Naive thymus-derived CD4-positive, alpha-beta T cell (primary cell): ENCODE data around the gene YY2. TPM values are rescaled to one million over a fixed set of nuclear protein-coding genes. Genes with fewer than 3 reads are reported as not detected.
"Not testable (repeated sequence)": the region's sequence is repeated elsewhere in the genome, so short reads cannot be mapped to it uniquely, and the experiment has no call there.

Experiments used
- ATAC-seq: fragments of 150-1000 bp; cut with Tn5 transposase; 2 replicates; pipeline ENCODE4 v1.10.0; 2021; ENCODE audit warnings: mild to moderate bottlenecking, moderate library complexity
- CTCF ChIA-PET: fragments of 350-600 bp; sonication (Branson Sonifier 250); formaldehyde crosslinking; loops from one replicate; lab custom pipeline; 2021; ENCODE audit warnings: antibody characterized with exemption; lab: Charles Lee
- POLR2A ChIA-PET: fragments of 350-600 bp; sonication (Branson Sonifier 250); formaldehyde crosslinking; loops from one replicate; lab custom pipeline; 2021; ENCODE audit warnings: antibody characterized with exemption, inconsistent platforms; lab: Charles Lee
- DNase-seq, 9 donors: peaks; one replicate each; pipeline versions ENCODE4 v3.0.0 to v3.0.0-alpha.2; 2020 to 2022; ENCODE audit warnings: mixed read lengths in 1 of 9
- H3K27ac ChIP-seq: one replicate; pipeline ENCODE4 v1.7.0; 2013; ENCODE audit warnings: mild to moderate bottlenecking, low read depth, low read length, moderate library complexity
- H3K27me3 ChIP-seq, 2 donors: one replicate each; pipeline ENCODE4 v1.7.0; 2013; ENCODE audit warnings: low read length in 2 of 2, mild to moderate bottlenecking in 2 of 2, moderate library complexity in 2 of 2; ENCODE audit not compliant: control insufficient read depth in 2 of 2, insufficient read depth in 2 of 2
- H3K36me3 ChIP-seq, 3 experiments: 1 replicate in 2 of 3; 2 replicates in 1 of 3; pipeline ENCODE4 v1.7.0; 2013; ENCODE audit warnings: low read length in 3 of 3, mild to moderate bottlenecking in 3 of 3, moderate library complexity in 1 of 3; ENCODE audit not compliant: insufficient read depth in 3 of 3, control insufficient read depth in 2 of 3
- H3K4me1 ChIP-seq, 2 donors: one replicate each; pipeline ENCODE4 v1.7.0; 2013; ENCODE audit warnings: low read length in 2 of 2, mild to moderate bottlenecking in 2 of 2, moderate library complexity in 1 of 2; ENCODE audit not compliant: control insufficient read depth in 2 of 2, insufficient read depth in 2 of 2
- H3K4me3 ChIP-seq: 2 replicates; pipeline ENCODE4 v1.7.0; 2013; ENCODE audit warnings: mild to moderate bottlenecking, low read length
- H3K9me3 ChIP-seq, 3 experiments: 1 replicate in 2 of 3; 2 replicates in 1 of 3; pipeline ENCODE4 v1.7.0; 2013; ENCODE audit warnings: low read length in 3 of 3; ENCODE audit not compliant: control insufficient read depth in 2 of 3
- H3K27ac Mint-ChIP-seq, 9 donors: one replicate each; pipeline ENCODE4 v1.8.0; 2020 to 2022; ENCODE audit warnings: mixed read lengths in 9 of 9, mild to moderate bottlenecking in 8 of 9, moderate library complexity in 5 of 9, inconsistent platforms in 2 of 9
- H3K27me3 Mint-ChIP-seq, 5 donors: one replicate each; pipeline ENCODE4 v1.8.0; 2021 to 2022; ENCODE audit warnings: mixed read lengths in 5 of 5, mild to moderate bottlenecking in 1 of 5
- H3K36me3 Mint-ChIP-seq, 5 donors: one replicate each; pipeline ENCODE4 v1.8.0; 2020 to 2022; ENCODE audit warnings: mixed read lengths in 5 of 5, mild to moderate bottlenecking in 3 of 5, inconsistent platforms in 1 of 5
- H3K4me1 Mint-ChIP-seq, 7 donors: one replicate each; pipeline ENCODE4 v1.8.0; 2020 to 2022; ENCODE audit warnings: mixed read lengths in 7 of 7, mild to moderate bottlenecking in 3 of 7, inconsistent platforms in 1 of 7
- H3K4me3 Mint-ChIP-seq, 10 donors: one replicate each; pipeline ENCODE4 v1.8.0; 2020 to 2022; ENCODE audit warnings: mild to moderate bottlenecking in 10 of 10, mixed read lengths in 10 of 10, moderate library complexity in 6 of 10, inconsistent platforms in 2 of 10
- H3K9me3 Mint-ChIP-seq, 11 donors: one replicate each; pipeline ENCODE4 v1.8.0; 2020 to 2022; ENCODE audit warnings: mixed read lengths in 11 of 11, mild to moderate bottlenecking in 4 of 11, inconsistent platforms in 1 of 11, moderate library complexity in 1 of 11
- intact Hi-C, 2 donors: fragments of 100-400 bp; cut with micrococcal nuclease; formaldehyde crosslinking; loops; one replicate each; pipeline ENCODE4 v1.15.1; 2023
- polyA plus RNA-seq, 2 donors: library from polyadenylated mRNA; unstranded; fragments of 300-500 nt; fragmentation: Illumina TruSeq; gene quantifications; one replicate each; pipeline ENCODE4 v1.2.3, GENCODE V29; 2021
- total RNA-seq, 6 experiments: library from RNA in 5 of 6; stranded (reverse) in 5 of 6; gene quantifications; 1 replicate in 5 of 6; 2 replicates in 1 of 6; pipeline ENCODE4 v1.2.3 and lab custom pipeline; 2021 to 2026

YY2 gene
- total RNA-seq (1 to 10 TPM in 4 of 5 experiments, under 1 TPM in 1; 0.66 to 2.7 (median 1.4) TPM), polyA plus RNA-seq (under 1 TPM; 0.66 to 0.79 TPM), total RNA-seq (lab: John Stamatoyannopoulos, UW) (not detected)

GRCh38 chrX:21855937-21856415 is at the start of gene YY2:
Gene YY2 (plus strand): TSS chrX:21855987. CDS start chrX:21856485, 498 bp downstream.
- DNase-seq (no peak), ATAC-seq (no peak)
- H3K9me3 ChIP-seq = no peaks in the 10 kb centered on the region
- peaks cover 0 to 40% (median 19%) of the 10 kb centered on the region in 5 donors for H3K36me3 Mint-ChIP-seq
- no peaks in the 10 kb centered on the region for H3K27me3 Mint-ChIP-seq
- H3K36me3 ChIP-seq = peaks cover 0 to 14% (median 0%) of the 10 kb centered on the region in 3 experiments
- ChIA-PET POLR2A (no interaction called here), CTCF (no interaction called here)
- no peak within 1 kb of the TSS for H3K4me3 ChIP-seq
- no peaks in the 10 kb centered on the region for H3K9me3 Mint-ChIP-seq
- intact Hi-C loops = no loop called here
- no peak within 1 kb of the TSS for H3K27ac Mint-ChIP-seq
- H3K4me1 Mint-ChIP-seq = peaks cover 0 to 7% (median 2%) of the 10 kb centered on the region in 7 donors
- H3K4me3 Mint-ChIP-seq = no peak within 1 kb of the TSS
- H3K4me1 ChIP-seq = no peaks in the 10 kb centered on the region
- no peak within 1 kb of the TSS for H3K27ac ChIP-seq
- no peaks in the 10 kb centered on the region for H3K27me3 ChIP-seq

- Mint-ChIP-seq H3K9me3 (peaks cover 0 to 3% (median 0%) of the 10 kb centered on the region in 11 donors), H3K27ac (no peak overlapping the region), H3K27me3 (peaks cover 0 to 5% (median 0%) of the 10 kb centered on the region in 5 donors), H3K4me3 (no peak overlapping the region), H3K36me3 (no peaks in the 10 kb centered on the region), H3K4me1 (no peaks in the 10 kb centered on the region)
- ChIA-PET CTCF (interaction anchor here (0.6 kb wide), 1 partner anchor 265 kb away, joined by 3 read pairs; no protein-coding TSS in a partner anchor), POLR2A (no interaction called here)
- no peaks in the 10 kb centered on the region for H3K9me3 ChIP-seq
- DNase-seq (no peak), ATAC-seq (no peak)
- no peaks in the 10 kb centered on the region for H3K4me1 ChIP-seq
- H3K27ac ChIP-seq = no peak overlapping the region
- intact Hi-C loops = no loop called here
- no peak overlapping the region for H3K4me3 ChIP-seq
- H3K36me3 ChIP-seq = no peaks in the 10 kb centered on the region
- no peaks in the 10 kb centered on the region for H3K27me3 ChIP-seq
These were observed 49.1 kb upstream of the YY2 start for GRCh38 chrX:21806691-21807090.

GRCh38 chrX:21811832-21812231 is 44.0 kb upstream of the YY2 start:
- CTCF ChIA-PET = no interaction called here
- intact Hi-C loops = no loop called here
- peaks cover 0 to 6% (median 0%) of the 10 kb centered on the region in 11 donors for H3K9me3 Mint-ChIP-seq

GRCh38 chrX:21812628-21813027 is 43.2 kb upstream of the YY2 start:
- Histone ChIP-seq H3K9me3 (no peaks in the 10 kb centered on the region), H3K4me1 (no peaks in the 10 kb centered on the region), H3K27me3 (no peaks in the 10 kb centered on the region), H3K4me3 (no peak overlapping the region), H3K36me3 (no peaks in the 10 kb centered on the region), H3K27ac (no peak overlapping the region)
- DNase-seq (no peak), ATAC-seq (no peak)
- Mint-ChIP-seq H3K4me1 (no peaks in the 10 kb centered on the region), H3K36me3 (no peaks in the 10 kb centered on the region), H3K4me3 (no peak overlapping the region), H3K9me3 (peaks cover 0 to 6% (median 0%) of the 10 kb centered on the region in 11 donors), H3K27me3 (peaks cover 0 to 4% (median 0%) of the 10 kb centered on the region in 5 donors), H3K27ac (no peak overlapping the region)
- POLR2A ChIA-PET = no interaction called here
- CTCF ChIA-PET = no interaction called here
- intact Hi-C loops = no loop called here

More at GRCh38 chrX:21811832-21812231, 44.0 kb upstream of the YY2 start:
- Mint-ChIP-seq H3K36me3 (no peaks in the 10 kb centered on the region), H3K27ac (no peak overlapping the region), H3K4me3 (no peak overlapping the region), H3K27me3 (peaks cover 0 to 5% (median 0%) of the 10 kb centered on the region in 5 donors), H3K4me1 (no peaks in the 10 kb centered on the region)
- Histone ChIP-seq H3K36me3 (no peaks in the 10 kb centered on the region), H3K27me3 (no peaks in the 10 kb centered on the region), H3K9me3 (no peaks in the 10 kb centered on the region), H3K27ac (no peak overlapping the region), H3K4me3 (no peak overlapping the region), H3K4me1 (no peaks in the 10 kb centered on the region)
- ATAC-seq = no peak
- no peak for DNase-seq
- POLR2A ChIA-PET = no interaction called here

- ChIA-PET CTCF (no interaction called here), POLR2A (no interaction called here)
- H3K4me1 ChIP-seq = no peaks in the 10 kb centered on the region
- Mint-ChIP-seq H3K4me1 (no peaks in the 10 kb centered on the region), H3K27me3 (no peaks in the 10 kb centered on the region), H3K9me3 (peaks cover 0 to 6% (median 0%) of the 10 kb centered on the region in 11 donors), H3K27ac (no peak overlapping the region), H3K36me3 (no peaks in the 10 kb centered on the region), H3K4me3 (no peak overlapping the region)
- H3K27me3 ChIP-seq = no peaks in the 10 kb centered on the region
- no peaks in the 10 kb centered on the region for H3K9me3 ChIP-seq
- H3K36me3 ChIP-seq = no peaks in the 10 kb centered on the region
- DNase-seq (no peak), ATAC-seq (no peak)
- H3K4me3 ChIP-seq = no peak overlapping the region
- intact Hi-C loops = no loop called here
- H3K27ac ChIP-seq = no peak overlapping the region
These were observed 42.0 kb upstream of the YY2 start for GRCh38 chrX:21813612-21814368.

GRCh38 chrX:21816136-21816535 is 39.7 kb upstream of the YY2 start:
- ChIA-PET CTCF (no interaction called here), POLR2A (no interaction called here)
- Mint-ChIP-seq H3K4me3 (no peak overlapping the region), H3K27ac (no peak overlapping the region), H3K36me3 (no peaks in the 10 kb centered on the region), H3K27me3 (no peaks in the 10 kb centered on the region), H3K9me3 (peaks cover 0 to 6% (median 0%) of the 10 kb centered on the region in 11 donors), H3K4me1 (no peaks in the 10 kb centered on the region)
- no peak overlapping the region for H3K27ac ChIP-seq
- intact Hi-C loops = no loop called here
- no peaks in the 10 kb centered on the region for H3K27me3 ChIP-seq
- no peaks in the 10 kb centered on the region for H3K4me1 ChIP-seq
- H3K4me3 ChIP-seq = no peak overlapping the region
- no peak for ATAC-seq
- DNase-seq = no peak
- H3K36me3 ChIP-seq = no peaks in the 10 kb centered on the region
- no peaks in the 10 kb centered on the region for H3K9me3 ChIP-seq

GRCh38 chrX:21820170-21820569 is 35.6 kb upstream of the YY2 start:
- CTCF ChIA-PET, ATAC-seq, DNase-seq, H3K36me3 Mint-ChIP-seq, H3K4me1 Mint-ChIP-seq, H3K27me3 ChIP-seq, H3K9me3 ChIP-seq, H3K4me3 Mint-ChIP-seq, H3K9me3 Mint-ChIP-seq, H3K4me1 ChIP-seq, POLR2A ChIA-PET, H3K27me3 Mint-ChIP-seq, H3K4me3 ChIP-seq, H3K36me3 ChIP-seq, intact Hi-C loops, H3K27ac ChIP-seq: not testable (repeated sequence)
- peak overlapping the region in 1 of 9 donors; percentile 36 for H3K27ac Mint-ChIP-seq
